Ishikawa (cell line): ENCODE data around the gene LPAR1.

Source experiments
- CEBPB ChIP-seq: IDR thresholded peaks from 2 replicates; pipeline ENCODE4 v1.6.1; 2012
- CREB1 ChIP-seq: IDR thresholded peaks from 2 replicates; pipeline ENCODE4 v1.6.1; 2012; ENCODE audit warnings: low read depth
- EGR1 ChIP-seq: IDR thresholded peaks from 2 replicates; pipeline ENCODE4 v1.6.1; 2012
- EP300 ChIP-seq: IDR thresholded peaks from 2 replicates; pipeline ENCODE4 v1.6.1; 2012; ENCODE audit warnings: borderline replicate concordance
- FOXM1 ChIP-seq: IDR thresholded peaks from 2 replicates; pipeline ENCODE4 v1.6.1; 2012; ENCODE audit warnings: low read depth, borderline replicate concordance
- MAX ChIP-seq: IDR thresholded peaks from 2 replicates; pipeline ENCODE4 v1.6.1; 2012
- NFIC ChIP-seq: IDR thresholded peaks from 2 replicates; pipeline ENCODE4 v1.6.1; 2012
- RAD21 ChIP-seq: IDR thresholded peaks from 2 replicates; pipeline ENCODE4 v1.6.1; 2012; ENCODE audit warnings: low read depth
- REST ChIP-seq: IDR thresholded peaks from 2 replicates; pipeline ENCODE4 v1.6.1; 2012; ENCODE audit warnings: low read depth, mild to moderate bottlenecking
- TAF1 ChIP-seq: IDR thresholded peaks from 2 replicates; pipeline ENCODE4 v1.6.1; 2012; ENCODE audit warnings: low read depth, mild to moderate bottlenecking
- TCF12 ChIP-seq: IDR thresholded peaks from 2 replicates; pipeline ENCODE4 v1.6.1; 2012; ENCODE audit warnings: low read depth
- TEAD4 ChIP-seq: IDR thresholded peaks from 2 replicates; pipeline ENCODE4 v1.6.1; 2012
- USF1 ChIP-seq: IDR thresholded peaks from 2 replicates; pipeline ENCODE4 v1.6.1; 2012
- YY1 ChIP-seq: IDR thresholded peaks from 2 replicates; pipeline ENCODE4 v1.6.1; 2012; ENCODE audit warnings: low read depth
- ZBTB7A ChIP-seq: IDR thresholded peaks from 2 replicates; pipeline ENCODE4 v1.6.1; 2012; ENCODE audit warnings: low read depth

The LPAR1 gene

GRCh38 chr9:110939047-110939446 is 99.2 kb downstream of the LPAR1 start:
- no peak for TF ChIP-seq EP300
- no peak for TF ChIP-seq MAX
- no peak for TF ChIP-seq TAF1
- no peak for TF ChIP-seq REST
- no peak for TF ChIP-seq CREB1
- no peak for TF ChIP-seq CEBPB
- TF ChIP-seq USF1: no peak
- TF ChIP-seq NFIC: no peak
- TF ChIP-seq RAD21: no peak
- no peak for TF ChIP-seq ZBTB7A
- TF ChIP-seq YY1: no peak
- no peak for TF ChIP-seq TCF12
- no peak for TF ChIP-seq EGR1
- no peak for TF ChIP-seq FOXM1
- no peak for TF ChIP-seq TEAD4

- TF ChIP-seq YY1 (no peak), REST (no peak), CEBPB (no peak), TCF12 (no peak), MAX (no peak), TAF1 (no peak), EGR1 (no peak), CREB1 (no peak), NFIC (no peak), USF1 (no peak), TEAD4 (no peak), RAD21 (no peak)
Measured at GRCh38 chr9:110938242-110938641, 100.0 kb downstream of the LPAR1 start.

- TF ChIP-seq MAX (no peak), ZBTB7A (no peak), REST (no peak), TCF12 (no peak), TAF1 (no peak), EGR1 (no peak), CREB1 (no peak), YY1 (no peak), CEBPB (no peak), FOXM1 (no peak), EP300 (no peak), USF1 (no peak), RAD21 (no peak), NFIC (no peak), TEAD4 (no peak)
Measured at GRCh38 chr9:110936719-110937452, 101.4 kb downstream of the LPAR1 start.

- TF ChIP-seq MAX: no peak
- no peak for TF ChIP-seq CREB1
- TF ChIP-seq TEAD4: no peak
- TF ChIP-seq EP300: no peak
- no peak for TF ChIP-seq TCF12
- TF ChIP-seq FOXM1: no peak
- TF ChIP-seq TAF1: no peak
- no peak for TF ChIP-seq NFIC
- TF ChIP-seq YY1: no peak
- TF ChIP-seq REST: no peak
Measured at GRCh38 chr9:110936237-110936636, 102.0 kb downstream of the LPAR1 start.
